HCT116 (cell line): Measurements from ENCODE around the gene PGBD5. TPM values are rescaled to one million over a fixed set of nuclear protein-coding genes. Genes with fewer than 3 reads are reported as not detected.

Experiments
- ATAC-seq: fragments of 200-7000 bp; cut with Tn5 transposase; 2 replicates; pipeline ENCODE4 v1.9.1; 2020; ENCODE audit warnings: mild to moderate bottlenecking, moderate library complexity
- BruUV-seq: library from RNA; stranded (reverse); fragments of 400-500 nt; replicated peaks from 2 replicates; lab custom pipeline; 2021; lab: Mats Ljungman, UMichigan
- CTCF ChIA-PET: fragments of 300-600 bp; sonication (Branson Sonifier 250); formaldehyde crosslinking; loops from one replicate; lab custom pipeline; 2021; ENCODE audit warnings: antibody characterized with exemption; lab: Charles Lee
- POLR2A ChIA-PET: fragments of 300-600, 350-600 bp; sonication (Branson Sonifier 250); formaldehyde crosslinking; loops from one replicate; lab custom pipeline; 2021; ENCODE audit warnings: antibody characterized with exemption; lab: Charles Lee
- RAD21 ChIA-PET, 2 experiments: fragments of 300-600 bp; sonication (Branson Sonifier 250); formaldehyde crosslinking; loops; one replicate each; lab custom pipeline; 2023; ENCODE audit warnings: low total read pairs in 2 of 2; ENCODE audit not compliant: uncharacterized antibody in 2 of 2, unreplicated experiment in 2 of 2, low non-redundant PET in 1 of 2; lab: Charles Lee
- DNase-seq: peaks from one replicate; pipeline ENCODE4 v3.0.0-alpha.2; 2010; ENCODE audit warnings: low read depth, low spot score
- H2AFZ ChIP-seq: fragments of 200-600 bp; shearing (Covaris generic), sonication (generic); 2 replicates; pipeline ENCODE4 v1.6.1; 2017; ENCODE audit warnings: low read depth, mixed run types, mixed read lengths, antibody characterized with exemption, low read length; ENCODE audit not compliant: poor library complexity, severe bottlenecking
- H3K27ac ChIP-seq: 2 replicates; pipeline ENCODE4 v1.5.1; 2012; ENCODE audit warnings: low read depth, low read length
- H3K27me3 ChIP-seq: fragments of 200-600 bp; sonication (generic); 2 replicates; pipeline ENCODE4 v1.6.1; 2016; ENCODE audit warnings: mixed run types, low read length, mixed read lengths; ENCODE audit not compliant: insufficient read depth
- H3K36me3 ChIP-seq, 2 experiments: fragments of 200-500 bp in 1 of 2; fragments of 200-600 bp in 1 of 2; sonication (Bioruptor generic) in 1 of 2; sonication (generic) in 1 of 2; 2 replicates each; pipeline versions ENCODE4 v1.5.1 to v1.6.1; 2014 to 2016; ENCODE audit warnings: low read length in 2 of 2, inconsistent platforms in 1 of 2, mixed read lengths in 1 of 2, mixed run types in 1 of 2; ENCODE audit not compliant: insufficient read depth in 2 of 2, control insufficient read depth in 1 of 2
- H3K4me1 ChIP-seq, 2 experiments: fragments of 200-600 bp in 1 of 2; sonication (generic) in 1 of 2; 2 replicates each; pipeline versions ENCODE4 v1.5.1 to v1.6.1; 2012 to 2017; ENCODE audit warnings: low read length in 2 of 2, inconsistent platforms in 1 of 2, mild to moderate bottlenecking in 1 of 2, mixed read lengths in 1 of 2, mixed run types in 1 of 2, moderate library complexity in 1 of 2; ENCODE audit not compliant: insufficient read depth in 2 of 2, control insufficient read depth in 1 of 2
- H3K4me2 ChIP-seq: fragments of 200-600 bp; sonication (generic); 2 replicates; pipeline ENCODE4 v1.6.1; 2017; ENCODE audit warnings: mixed run types, low read length, mixed read lengths
- H3K4me3 ChIP-seq, 2 experiments: fragments of 200-600 bp in 1 of 2; sonication (generic) in 1 of 2; replicated peaks in 1 of 2; 2 replicates each; pipeline ENCODE4 v1.5.1; 2011 to 2016; ENCODE audit warnings: low read length in 2 of 2, control low read depth in 1 of 2, low read depth in 1 of 2, mild to moderate bottlenecking in 1 of 2, mixed read lengths in 1 of 2, mixed run types in 1 of 2
- H3K79me2 ChIP-seq: fragments of 200-600 bp; sonication (generic); 2 replicates; pipeline ENCODE4 v1.6.1; 2017; ENCODE audit warnings: mild to moderate bottlenecking, mixed run types, low read length, moderate library complexity, mixed read lengths; ENCODE audit not compliant: insufficient read depth
- H3K9ac ChIP-seq: fragments of 200-600 bp; sonication (generic); 2 replicates; pipeline ENCODE4 v1.6.1; 2016; ENCODE audit warnings: low read length, mixed read lengths
- H3K9me2 ChIP-seq: fragments of 200-600 bp; sonication (generic), shearing (Covaris generic); 2 replicates; pipeline ENCODE4 v1.6.1; 2017; ENCODE audit warnings: mixed run types, mild to moderate bottlenecking, moderate library complexity; ENCODE audit not compliant: insufficient read depth
- H3K9me3 ChIP-seq, 2 experiments: fragments of 200-500 bp in 1 of 2; fragments of 200-600 bp in 1 of 2; sonication (Bioruptor generic) in 1 of 2; sonication (generic) in 1 of 2; 2 replicates each; pipeline ENCODE4 v1.6.1; 2014 to 2017; ENCODE audit warnings: low read length in 2 of 2, mixed read lengths in 2 of 2, inconsistent platforms in 1 of 2, low read depth in 1 of 2, mild to moderate bottlenecking in 1 of 2, mixed run types in 1 of 2, moderate library complexity in 1 of 2; ENCODE audit not compliant: control insufficient read depth in 1 of 2, insufficient read depth in 1 of 2
- H4K20me1 ChIP-seq: fragments of 200-600 bp; sonication (generic), shearing (Covaris generic); 2 replicates; pipeline ENCODE4 v1.6.1; 2017; ENCODE audit warnings: mixed run types, mild to moderate bottlenecking, moderate library complexity; ENCODE audit not compliant: insufficient read depth
- EZH2 ChIP-seq: fragments of 200-600 bp; sonication (generic); IDR thresholded peaks from 2 replicates; pipeline ENCODE4 v1.6.1; 2017; ENCODE audit warnings: antibody characterized with exemption, mixed run types
- JUND ChIP-seq: IDR thresholded peaks from 2 replicates; pipeline ENCODE4 v1.6.1; 2012
- POLR2A ChIP-seq: IDR thresholded peaks from 2 replicates; pipeline ENCODE4 v1.7.0; 2011; ENCODE audit warnings: borderline replicate concordance; ENCODE audit not compliant: insufficient read depth, insufficient read length; ENCODE audit errors: extremely low read depth
- SRF ChIP-seq: IDR thresholded peaks from 2 replicates; pipeline ENCODE4 v1.6.1; 2012; ENCODE audit warnings: low read depth
- TCF7L2 ChIP-seq: IDR thresholded peaks from 2 replicates; pipeline ENCODE4 v1.7.0; 2011; ENCODE audit warnings: borderline replicate concordance, inconsistent platforms; ENCODE audit not compliant: insufficient read depth, insufficient read length; ENCODE audit errors: extremely low read depth
- YY1 ChIP-seq: IDR thresholded peaks from 2 replicates; pipeline ENCODE4 v1.6.1; 2011; ENCODE audit warnings: low read length, low read depth, moderate library complexity, mild to moderate bottlenecking; ENCODE audit not compliant: insufficient replicate concordance; ENCODE audit errors: extremely low read depth
- intact Hi-C: fragments of 100-400 bp; cut with micrococcal nuclease; formaldehyde crosslinking; loops from 2 replicates; pipeline ENCODE4 v1.10.0; 2022
- total RNA-seq: library from RNA; stranded (reverse); gene quantifications from one replicate; pipeline ENCODE4 v1.2.1, GENCODE V29; 2021; ENCODE audit not compliant: unreplicated experiment
- TF ChIP-seq, protein P1 (sequence below): IDR thresholded peaks from 2 replicates; pipeline ENCODE4 v1.6.1; 2012; ENCODE audit warnings: low read depth

PGBD5 gene
- total RNA-seq, 1 experiment from 2014 or later: 0.27 TPM

DNA sequence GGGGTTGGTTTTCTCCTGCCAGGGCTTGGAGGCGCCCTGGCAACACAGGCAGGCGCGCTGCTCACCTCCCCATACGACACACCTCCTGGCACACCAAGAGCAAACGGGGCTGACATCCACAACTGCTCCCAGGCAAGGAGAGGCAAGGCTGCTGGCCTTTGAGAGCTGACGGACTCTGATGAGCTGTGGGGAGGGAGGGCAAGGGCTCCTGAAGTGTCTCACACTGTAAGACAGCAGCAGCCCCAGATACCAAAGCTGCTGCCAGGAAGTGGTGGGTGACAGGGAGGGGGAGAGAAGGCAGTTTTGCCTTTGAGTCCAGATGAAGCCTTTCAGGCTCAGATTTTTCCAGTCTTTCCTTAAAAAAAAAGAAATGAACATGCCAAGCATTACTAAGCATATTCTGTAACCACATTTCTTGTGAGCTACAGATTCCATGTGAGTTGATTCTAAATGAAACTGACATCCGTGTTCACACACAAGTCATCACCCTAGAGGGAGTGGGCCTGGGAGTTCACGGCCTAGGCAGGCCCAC is 24.3 kb downstream of the PGBD5 start:
- no peaks in the 10 kb centered on the region for H3K9me3 ChIP-seq
- no peaks in the 10 kb centered on the region for H3K4me1 ChIP-seq
- TF ChIP-seq, protein P1, sequence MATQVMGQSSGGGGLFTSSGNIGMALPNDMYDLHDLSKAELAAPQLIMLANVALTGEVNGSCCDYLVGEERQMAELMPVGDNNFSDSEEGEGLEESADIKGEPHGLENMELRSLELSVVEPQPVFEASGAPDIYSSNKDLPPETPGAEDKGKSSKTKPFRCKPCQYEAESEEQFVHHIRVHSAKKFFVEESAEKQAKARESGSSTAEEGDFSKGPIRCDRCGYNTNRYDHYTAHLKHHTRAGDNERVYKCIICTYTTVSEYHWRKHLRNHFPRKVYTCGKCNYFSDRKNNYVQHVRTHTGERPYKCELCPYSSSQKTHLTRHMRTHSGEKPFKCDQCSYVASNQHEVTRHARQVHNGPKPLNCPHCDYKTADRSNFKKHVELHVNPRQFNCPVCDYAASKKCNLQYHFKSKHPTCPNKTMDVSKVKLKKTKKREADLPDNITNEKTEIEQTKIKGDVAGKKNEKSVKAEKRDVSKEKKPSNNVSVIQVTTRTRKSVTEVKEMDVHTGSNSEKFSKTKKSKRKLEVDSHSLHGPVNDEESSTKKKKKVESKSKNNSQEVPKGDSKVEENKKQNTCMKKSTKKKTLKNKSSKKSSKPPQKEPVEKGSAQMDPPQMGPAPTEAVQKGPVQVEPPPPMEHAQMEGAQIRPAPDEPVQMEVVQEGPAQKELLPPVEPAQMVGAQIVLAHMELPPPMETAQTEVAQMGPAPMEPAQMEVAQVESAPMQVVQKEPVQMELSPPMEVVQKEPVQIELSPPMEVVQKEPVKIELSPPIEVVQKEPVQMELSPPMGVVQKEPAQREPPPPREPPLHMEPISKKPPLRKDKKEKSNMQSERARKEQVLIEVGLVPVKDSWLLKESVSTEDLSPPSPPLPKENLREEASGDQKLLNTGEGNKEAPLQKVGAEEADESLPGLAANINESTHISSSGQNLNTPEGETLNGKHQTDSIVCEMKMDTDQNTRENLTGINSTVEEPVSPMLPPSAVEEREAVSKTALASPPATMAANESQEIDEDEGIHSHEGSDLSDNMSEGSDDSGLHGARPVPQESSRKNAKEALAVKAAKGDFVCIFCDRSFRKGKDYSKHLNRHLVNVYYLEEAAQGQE: no peak
- TF ChIP-seq JUND (no peak), TCF7L2 (no peak), EZH2 (no peak), POLR2A (no peak), SRF (no peak), YY1 (no peak)
- ATAC-seq (no peak), DNase-seq (no peak)
- H3K4me2 ChIP-seq: no peak overlapping the region
- H2AFZ ChIP-seq: no peak overlapping the region
- no TSS peak for BruUV-seq
- H3K9me2 ChIP-seq: no peaks in the 10 kb centered on the region
- CTCF ChIA-PET: no interaction called here
- intact Hi-C loops: no loop called here
- no peaks in the 10 kb centered on the region for H3K27me3 ChIP-seq
- POLR2A ChIA-PET: no interaction called here
- RAD21 ChIA-PET: no interaction called here
- H3K4me3 ChIP-seq: no peak overlapping the region
- H3K79me2 ChIP-seq: no peaks in the 10 kb centered on the region
- no peaks in the 10 kb centered on the region for H3K36me3 ChIP-seq
- H3K9ac ChIP-seq: no peak overlapping the region
- no peaks in the 10 kb centered on the region for H4K20me1 ChIP-seq
- no peak overlapping the region for H3K27ac ChIP-seq
